ENCODE data around the gene C12orf56. TPM values are rescaled to one million over a fixed set of nuclear protein-coding genes. Genes with fewer than 3 reads are reported as not detected.

The C12orf56 gene
- total and polyA plus RNA-seq, 4 donors: 0.08 to 0.47 (median 0.24) TPM; not detected in 1

GRCh38 chr12:64418209-64418608, 27.7 kb upstream of the C12orf56 start:
- DNase-seq (ENCODE audit: low spot score): no peak
- Histone ChIP-seq H3K4me1 (ENCODE audit: control insufficient read depth in 4 of 4, insufficient read depth in 4 of 4, low read length in 3 of 4) (no peaks in the 10 kb centered on the region), H3K27ac (ENCODE audit: low read depth in 1 of 2, low read length in 2 of 2) (no peak overlapping the region), H3K9me3 (ENCODE audit: control insufficient read depth in 4 of 4, low read length in 3 of 4) (no peaks in the 10 kb centered on the region), H3K4me3 (ENCODE audit: low read depth in 1 of 3, low read length in 3 of 3) (no peak overlapping the region), H3K9ac (ENCODE audit: low read depth in 1 of 2, low read length in 2 of 2) (no peak overlapping the region), H3K36me3 (ENCODE audit: control insufficient read depth in 4 of 4, insufficient read depth in 3 of 4, low read depth in 1 of 4, low read length in 3 of 4) (peaks cover 24 to 77% (median 59%) of the 10 kb centered on the region in 4 donors), H3K27me3 (ENCODE audit: control insufficient read depth in 4 of 4, insufficient read depth in 4 of 4, low read length in 3 of 4) (no peaks in the 10 kb centered on the region)
- TF ChIP-seq EGR1 (IDR thresholded peaks at IDR 0.05; ENCODE audit: low read depth in 2 of 2) (no peak), YY1 (IDR thresholded peaks at IDR 0.05) (no peak), REST (IDR thresholded peaks at IDR 0.05) (no peak), NR2F2 (IDR thresholded peaks at IDR 0.05) (no peak), RXRA (IDR thresholded peaks at IDR 0.05) (no peak)
- TF ChIP-seq, protein P1, sequence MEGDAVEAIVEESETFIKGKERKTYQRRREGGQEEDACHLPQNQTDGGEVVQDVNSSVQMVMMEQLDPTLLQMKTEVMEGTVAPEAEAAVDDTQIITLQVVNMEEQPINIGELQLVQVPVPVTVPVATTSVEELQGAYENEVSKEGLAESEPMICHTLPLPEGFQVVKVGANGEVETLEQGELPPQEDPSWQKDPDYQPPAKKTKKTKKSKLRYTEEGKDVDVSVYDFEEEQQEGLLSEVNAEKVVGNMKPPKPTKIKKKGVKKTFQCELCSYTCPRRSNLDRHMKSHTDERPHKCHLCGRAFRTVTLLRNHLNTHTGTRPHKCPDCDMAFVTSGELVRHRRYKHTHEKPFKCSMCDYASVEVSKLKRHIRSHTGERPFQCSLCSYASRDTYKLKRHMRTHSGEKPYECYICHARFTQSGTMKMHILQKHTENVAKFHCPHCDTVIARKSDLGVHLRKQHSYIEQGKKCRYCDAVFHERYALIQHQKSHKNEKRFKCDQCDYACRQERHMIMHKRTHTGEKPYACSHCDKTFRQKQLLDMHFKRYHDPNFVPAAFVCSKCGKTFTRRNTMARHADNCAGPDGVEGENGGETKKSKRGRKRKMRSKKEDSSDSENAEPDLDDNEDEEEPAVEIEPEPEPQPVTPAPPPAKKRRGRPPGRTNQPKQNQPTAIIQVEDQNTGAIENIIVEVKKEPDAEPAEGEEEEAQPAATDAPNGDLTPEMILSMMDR (IDR thresholded peaks at IDR 0.05; ENCODE audit: low read depth, low read length, missing input control): no peak

- 97% methylated on average over 2 of the region's 2 CpGs for WGBS
- no peak for DNase-seq (ENCODE audit: low spot score)
- no peak overlapping the region for H3K4me3 ChIP-seq (ENCODE audit: low read depth in 1 of 3, low read length in 3 of 3)
- H3K9ac ChIP-seq (ENCODE audit: low read depth in 1 of 2, low read length in 2 of 2): no peak overlapping the region
- H3K27ac ChIP-seq (ENCODE audit: low read depth in 1 of 2, low read length in 2 of 2): no peak overlapping the region
- peaks cover 0 to 1% (median under 1%) of the 10 kb centered on the region in 4 donors for H3K4me1 ChIP-seq (ENCODE audit: control insufficient read depth in 4 of 4, insufficient read depth in 4 of 4, low read length in 3 of 4)
- TF ChIP-seq HNF4A (conservative IDR thresholded peaks at IDR 0.05): no peak
- no peak for TF ChIP-seq FOXA2 (IDR thresholded peaks at IDR 0.05)
- TF ChIP-seq, protein P2, sequence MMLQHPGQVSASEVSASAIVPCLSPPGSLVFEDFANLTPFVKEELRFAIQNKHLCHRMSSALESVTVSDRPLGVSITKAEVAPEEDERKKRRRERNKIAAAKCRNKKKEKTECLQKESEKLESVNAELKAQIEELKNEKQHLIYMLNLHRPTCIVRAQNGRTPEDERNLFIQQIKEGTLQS (IDR thresholded peaks at IDR 0.05): no peak
- TF ChIP-seq JUND (IDR thresholded peaks at IDR 0.05): no peak
- TF ChIP-seq GABPA (IDR thresholded peaks at IDR 0.05 in 1 of 2, conservative IDR thresholded peaks at IDR 0.05 in 1 of 2): no peak
- no peak for TF ChIP-seq HNF4G (IDR thresholded peaks at IDR 0.05)
- TF ChIP-seq RAD21 (IDR thresholded peaks at IDR 0.05): no peak
- no peak for TF ChIP-seq TAF1 (conservative IDR thresholded peaks at IDR 0.05)
- TF ChIP-seq, protein P1 (IDR thresholded peaks at IDR 0.05; ENCODE audit: low read depth, low read length, missing input control): no peak
- TF ChIP-seq FOXA1 (IDR thresholded peaks at IDR 0.05): no peak
- no peak for TF ChIP-seq REST (IDR thresholded peaks at IDR 0.05)
- TF ChIP-seq ZBTB33 (IDR thresholded peaks at IDR 0.05): no peak
- TF ChIP-seq, protein P3, sequence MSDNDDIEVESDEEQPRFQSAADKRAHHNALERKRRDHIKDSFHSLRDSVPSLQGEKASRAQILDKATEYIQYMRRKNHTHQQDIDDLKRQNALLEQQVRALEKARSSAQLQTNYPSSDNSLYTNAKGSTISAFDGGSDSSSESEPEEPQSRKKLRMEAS (IDR thresholded peaks at IDR 0.05): no peak
- no peak for TF ChIP-seq RXRA (IDR thresholded peaks at IDR 0.05)
- no peak for TF ChIP-seq SP1 (IDR thresholded peaks at IDR 0.05)
- no peaks in the 10 kb centered on the region for H3K27me3 ChIP-seq (ENCODE audit: control insufficient read depth in 4 of 4, insufficient read depth in 4 of 4, low read length in 3 of 4)
- no peaks in the 10 kb centered on the region for H3K9me3 ChIP-seq (ENCODE audit: control insufficient read depth in 4 of 4, low read length in 3 of 4)
- H3K36me3 ChIP-seq (ENCODE audit: control insufficient read depth in 4 of 4, insufficient read depth in 3 of 4, low read depth in 1 of 4, low read length in 3 of 4): peaks cover 21 to 68% (median 49%) of the 10 kb centered on the region in 4 donors
Observed at GRCh38 chr12:64413884-64414283, 23.3 kb upstream of the C12orf56 start.
